Activated CD8-positive, alpha-beta memory T cell treated with anti-CD3 and anti-CD28 coated beads, Interleukin-2, amount 50 U/mL, for 1 hour (primary cell): ENCODE data around the gene RSPH9.
"Not testable (repeated sequence)": the region's sequence is repeated elsewhere in the genome, so short reads cannot be mapped to it uniquely, and the experiment has no call there.

Source experiments
- DNase-seq: peaks from one replicate; pipeline ENCODE4 v3.0.0-alpha.2; 2020; ENCODE audit errors: extremely low read depth

Gene RSPH9

GRCh38 chr6:43629104-43629504 lies 15.7 kb upstream of the RSPH9 start, which contains the start of gene GTPBP2:
Gene GTPBP2 (minus strand): TSS chr6:43629264. CDS start chr6:43629162, 102 bp downstream.
- DNase-seq, result peak; percentile 79

GRCh38 chr6:43629505-43630300 lies 15.1 kb upstream of the RSPH9 start:
- DNase-seq, result peak; percentile 62

DNA sequence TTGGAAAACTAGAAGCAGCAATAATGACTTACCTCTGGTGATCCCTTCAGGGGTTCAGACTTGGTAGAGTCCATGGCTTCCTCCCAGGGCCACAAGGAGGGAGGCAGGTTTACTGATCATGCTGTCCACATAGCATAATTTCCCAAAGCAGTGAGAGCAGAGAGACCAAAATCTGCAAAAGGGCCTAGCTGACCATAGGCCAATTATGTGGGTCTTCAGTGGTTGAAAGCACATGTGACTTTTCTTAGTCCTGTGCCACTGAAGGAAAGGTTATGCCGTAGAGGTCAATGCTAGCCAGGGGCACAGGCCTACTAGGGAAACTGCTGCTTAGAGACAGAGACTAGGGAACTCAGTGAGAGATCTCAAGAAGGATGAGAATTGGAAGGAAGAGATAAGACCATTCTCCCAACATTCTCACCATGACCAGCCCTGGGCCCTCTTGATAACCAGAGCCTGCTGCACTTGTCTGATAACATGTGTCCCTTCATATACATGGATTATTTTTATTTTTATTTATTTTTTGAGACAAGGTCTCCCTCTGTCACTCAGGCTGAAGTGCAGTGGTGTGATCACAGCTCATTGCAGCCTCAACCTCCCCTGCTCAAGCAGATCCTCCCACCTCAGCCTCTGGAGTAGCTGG lies 13.7 kb upstream of the RSPH9 start:
- no peak for DNase-seq

DNA sequence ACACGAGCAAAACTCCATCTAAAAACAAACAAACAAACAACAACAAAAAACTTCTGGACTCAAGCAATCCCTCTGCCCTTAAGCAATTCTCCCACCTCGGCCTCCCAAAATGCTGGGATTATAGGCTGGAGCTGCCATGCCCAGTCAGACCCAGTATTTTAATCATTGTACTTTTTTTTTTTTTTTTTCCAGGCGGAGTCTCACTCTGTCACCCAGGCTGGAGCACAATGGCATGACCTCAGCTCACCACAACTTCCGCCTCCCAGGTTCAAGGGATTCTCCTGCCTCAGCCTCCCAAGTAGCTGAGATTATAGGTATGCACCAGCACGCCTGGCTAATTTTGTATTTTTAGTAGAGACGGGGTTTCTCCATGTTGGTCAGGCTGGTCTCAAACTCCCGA lies 11.8 kb upstream of the RSPH9 start:
- DNase-seq, result not testable (repeated sequence)

- no peak for DNase-seq
Observed at GRCh38 chr6:43634702-43635303, 10.0 kb upstream of the RSPH9 start.

DNA sequence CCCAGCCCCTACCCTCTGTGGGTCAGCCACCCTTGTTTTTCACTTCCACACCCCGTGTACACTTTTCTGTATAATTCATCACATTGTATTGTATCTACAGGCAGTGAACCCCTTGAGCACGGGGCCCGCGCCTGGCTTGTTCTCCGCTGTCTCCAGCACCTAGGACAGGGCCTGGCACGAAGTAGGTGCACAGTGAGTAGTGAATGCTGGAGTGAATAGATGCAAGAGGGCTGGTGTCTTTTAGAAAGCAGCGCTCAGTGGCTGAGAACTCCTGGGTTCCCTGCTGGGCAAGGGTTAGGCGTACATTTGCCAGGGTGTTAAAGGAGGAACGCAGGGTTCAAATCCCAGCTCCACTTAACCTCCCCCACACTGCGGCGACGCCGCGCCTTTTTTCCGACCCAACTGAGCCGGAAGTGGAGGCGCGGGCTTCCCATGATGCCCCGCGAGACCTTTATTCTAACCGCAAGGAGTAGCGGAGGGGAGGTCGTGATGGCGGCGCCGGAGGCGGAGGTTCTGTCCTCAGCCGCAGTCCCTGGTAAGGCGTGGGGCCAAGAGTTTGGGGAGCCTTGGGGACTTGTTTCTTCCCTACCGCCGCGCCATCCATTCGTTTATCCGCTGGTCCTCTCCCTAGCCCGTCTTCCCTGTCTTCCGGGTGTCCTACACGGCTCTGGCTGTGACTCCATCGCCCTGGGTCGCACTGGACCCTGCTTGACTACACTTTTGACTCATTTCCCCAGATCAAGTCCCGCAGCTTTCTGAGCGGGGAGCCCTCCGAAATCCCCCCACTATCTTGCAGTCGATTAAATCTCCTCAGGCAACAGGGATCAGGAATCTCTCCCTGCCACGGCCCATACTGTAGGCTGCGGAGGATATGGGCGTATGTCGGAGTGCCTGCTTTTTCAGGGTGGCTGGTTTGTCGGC lies 9.2 kb upstream of the RSPH9 start, which contains the start of gene MAD2L1BP:
MAD2L1BP (plus strand) TSS at position 454 of the 921 bp plus-strand sequence; CDS start at position 490, 36 bp downstream.
- DNase-seq, result peak; percentile 46

DNA sequence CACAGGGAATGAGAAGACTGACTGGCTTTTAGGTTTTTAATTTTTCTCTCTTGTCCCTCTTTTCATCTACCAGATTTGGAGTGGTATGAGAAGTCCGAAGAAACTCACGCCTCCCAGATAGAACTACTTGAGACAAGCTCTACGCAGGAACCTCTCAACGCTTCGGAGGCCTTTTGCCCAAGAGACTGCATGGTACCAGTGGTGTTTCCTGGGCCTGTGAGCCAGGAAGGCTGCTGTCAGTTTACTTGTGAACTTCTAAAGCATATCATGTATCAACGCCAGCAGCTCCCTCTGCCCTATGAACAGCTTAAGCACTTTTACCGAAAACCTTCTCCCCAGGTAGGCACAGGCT lies 8.6 kb upstream of the RSPH9 start:
- no peak for DNase-seq

- no peak for DNase-seq
Observed at GRCh38 chr6:43639984-43640800, 4.6 kb upstream of the RSPH9 start.

GRCh38 chr6:43645613-43645964 lies 753 bp downstream of the RSPH9 start:
- no peak for DNase-seq

DNA sequence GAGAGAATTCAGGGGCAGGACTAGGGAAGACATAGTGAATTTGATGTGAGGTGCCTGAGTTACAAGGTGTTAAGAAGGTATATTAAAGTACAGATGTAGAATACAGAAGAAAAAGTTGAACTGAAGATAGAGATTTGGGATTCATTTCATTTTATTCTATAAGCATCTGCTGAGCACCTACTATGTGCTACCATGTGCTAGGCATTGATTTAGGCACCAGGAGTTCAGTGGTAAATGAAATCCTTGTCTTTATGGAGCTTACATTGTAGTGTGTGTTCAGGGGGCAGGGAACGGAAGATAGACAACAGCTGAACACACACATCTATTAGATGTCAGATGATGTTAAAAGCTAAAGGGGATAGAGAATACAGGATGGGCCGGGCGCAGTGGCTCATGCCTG lies 2.8 kb downstream of the RSPH9 start:
- DNase-seq, result no peak

GRCh38 chr6:43648248-43648647 lies 3.4 kb downstream of the RSPH9 start:
- DNase-seq, result no peak

GRCh38 chr6:43652822-43653221 lies 8.0 kb downstream of the RSPH9 start:
- DNase-seq, result not testable (repeated sequence)

GRCh38 chr6:43657221-43657802 lies 12.5 kb downstream of the RSPH9 start:
- DNase-seq, result no peak

DNA sequence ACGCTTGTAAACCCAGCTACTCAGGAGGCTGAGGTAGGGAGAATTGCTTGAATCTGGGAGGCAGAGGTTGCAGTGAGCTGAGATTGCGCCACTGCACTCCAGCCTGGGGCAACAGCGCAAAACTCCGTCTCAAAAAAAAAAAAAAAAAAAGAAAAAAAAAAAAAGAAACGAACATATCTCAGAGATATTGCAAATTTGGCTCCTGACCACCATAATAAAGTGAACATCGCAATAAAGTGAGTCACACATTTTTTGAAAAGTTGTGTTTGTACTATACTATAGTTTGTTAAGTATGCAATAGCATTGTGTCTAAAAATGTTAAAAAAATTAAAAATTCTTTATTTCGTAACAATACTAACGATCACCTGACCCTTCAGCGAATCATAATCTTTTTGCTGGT lies 13.3 kb downstream of the RSPH9 start:
- DNase-seq, result no peak

GRCh38 chr6:43662948-43663347 lies 18.1 kb downstream of the RSPH9 start:
- not testable (repeated sequence) for DNase-seq

DNA sequence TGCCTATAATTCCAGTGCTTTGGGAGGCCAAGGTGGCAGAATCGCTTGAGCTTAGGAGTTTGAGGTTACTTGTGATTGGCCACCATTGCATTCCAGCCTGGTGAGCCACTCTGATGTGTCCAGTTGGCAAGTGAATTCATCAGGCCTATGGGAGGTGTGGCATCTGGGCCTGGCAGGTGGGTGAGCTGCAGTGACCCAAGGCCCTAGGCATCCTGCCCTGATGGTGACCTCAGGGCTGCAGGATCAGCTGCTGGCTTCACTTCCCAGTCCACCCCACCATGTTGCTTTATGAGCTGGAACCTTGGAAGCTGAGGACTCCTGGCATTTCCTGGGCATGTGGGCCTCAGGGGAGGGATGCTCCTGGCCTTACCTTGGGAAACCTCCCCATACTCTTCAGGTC lies 20.5 kb downstream of the RSPH9 start:
- DNase-seq, result no peak

- no peak for DNase-seq
Observed at GRCh38 chr6:43666196-43666920, 21.5 kb downstream of the RSPH9 start.

GRCh38 chr6:43667245-43668150 lies 22.7 kb downstream of the RSPH9 start:
- DNase-seq, result no peak
